H1 (cell line): ENCODE measurements around the gene YLPM1. TPM values are rescaled to one million over a fixed set of nuclear protein-coding genes. Genes with fewer than 3 reads are reported as not detected.

Source experiments
- CBX5 ChIP-seq: fragments of 300-800, 300-1000 bp; sonication (generic); IDR thresholded peaks from 2 replicates; pipeline ENCODE4 v1.7.1; 2016; ENCODE audit warnings: antibody characterized with exemption, low read length, low read depth
- GABPA ChIP-seq: IDR thresholded peaks from 2 replicates; pipeline ENCODE4 v1.6.1; 2011; ENCODE audit warnings: mild to moderate bottlenecking, low read length, moderate library complexity, borderline replicate concordance; ENCODE audit not compliant: insufficient read depth
- POLR2AphosphoS5 ChIP-seq: IDR thresholded peaks from 2 replicates; pipeline ENCODE4 v1.6.1; 2011; ENCODE audit warnings: low read depth, low read length
- TAF7 ChIP-seq: optimal IDR thresholded peaks from 2 replicates; pipeline ENCODE3; 2011; ENCODE audit warnings: low read depth, mild to moderate bottlenecking, inconsistent platforms, low read length, moderate library complexity, borderline replicate concordance
- polyA plus RNA-seq, 7 experiments: library from polyadenylated mRNA; depleted of rRNA in 3 of 7; stranded (reverse) in 5 of 7; unstranded in 2 of 7; fragments of >200 nt in 5 of 7; fragments of 200-250 nt in 2 of 7; gene quantifications; 1 replicate in 5 of 7; 2 replicates in 1 of 7; 4 replicates in 1 of 7; pipeline versions ENCODE4 v1.2.1 to v1.2.3, GENCODE V29; 2011 to 2013; ENCODE audit warnings: missing spikeins in 2 of 7, mixed read lengths in 2 of 7
- total RNA-seq: library from RNA; stranded (reverse); fragmentation: NEBNext Ultra II Directional; extraction: Animal tissue kit (Norgen Biotek cat#: 25700); gene quantifications from 2 replicates; pipeline ENCODE4 v1.2.1, GENCODE V29; 2021

Gene YLPM1
- total and polyA plus RNA-seq, 2 of the 8 experiments (the other 6 are each of a cell fraction or from before 2014, with no cell fraction given) = 13.5 to 71.7 TPM

DNA sequence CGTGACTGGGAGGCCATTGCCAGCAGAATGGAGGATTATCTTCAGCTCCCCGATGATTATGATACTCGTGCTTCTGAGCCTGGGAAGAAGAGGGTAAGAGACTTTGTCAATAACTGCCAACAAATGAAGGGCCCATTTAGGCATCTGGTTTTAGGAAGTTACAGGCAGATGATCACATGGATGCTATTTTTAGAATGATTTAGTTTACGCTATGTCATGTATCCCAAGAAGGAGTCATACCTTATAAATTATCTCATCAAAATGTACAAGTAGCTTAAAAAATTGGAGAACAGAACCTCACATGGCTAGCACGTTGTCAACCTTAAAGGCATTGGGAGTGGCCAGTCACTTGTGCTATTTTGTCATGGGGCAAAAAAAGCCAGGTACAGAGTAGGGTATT is 66.1 kb downstream of the YLPM1 start (continued):
- TF ChIP-seq GABPA = no peak
- TF ChIP-seq TAF7 = no peak
- TF ChIP-seq POLR2AphosphoS5 = no peak
- no peak for TF ChIP-seq CBX5
- TF ChIP-seq, all 59 proteins: peak for 0
